Transverse colon (tissue), 4 donors: ENCODE measurements around the gene MKI67. TPM values are rescaled to one million over a fixed set of nuclear protein-coding genes. Genes with fewer than 3 reads are reported as not detected.

Experiments
- DNase-seq: peaks from one replicate; pipeline ENCODE4 v3.0.0-alpha.2; 2019
- H3K27ac ChIP-seq, 4 donors: fragments of 200-600 bp; sonication (generic); 2 replicates each; pipeline ENCODE4 v1.5.1; 2016 to 2018; ENCODE audit warnings: inconsistent platforms in 4 of 4
- H3K27me3 ChIP-seq: fragments of 200-600 bp; sonication (generic); 2 replicates; pipeline ENCODE4 v1.5.1; 2017; ENCODE audit warnings: inconsistent platforms
- H3K36me3 ChIP-seq, 4 donors: fragments of 200-600 bp; sonication (generic); 2 replicates each; pipeline ENCODE4 v1.5.1; 2017 to 2019; ENCODE audit warnings: inconsistent platforms in 4 of 4
- H3K4me1 ChIP-seq, 4 donors: fragments of 200-600 bp; sonication (generic); 2 replicates each; pipeline ENCODE4 v1.5.1; 2017 to 2020; ENCODE audit warnings: inconsistent platforms in 4 of 4
- H3K4me3 ChIP-seq, 4 donors: fragments of 200-600 bp; sonication (generic); 1 replicate in 1 of 4; 2 replicates in 3 of 4; pipeline versions ENCODE4 v1.5.1 to v1.6.1; 2017 to 2019; ENCODE audit warnings: inconsistent platforms in 4 of 4
- H3K9me3 ChIP-seq, 2 donors: fragments of 200-600 bp; sonication (generic); 2 replicates each; pipeline ENCODE4 v1.5.1; 2017 to 2019; ENCODE audit warnings: inconsistent platforms in 2 of 2
- EP300 ChIP-seq: sonication (generic); formaldehyde crosslinking; IDR thresholded peaks from one replicate; pipeline ENCODE4 v1.6.1; 2017; ENCODE audit warnings: antibody characterized with exemption, low read depth
- POLR2A ChIP-seq: fragments of 450-650 bp; IDR thresholded peaks from one replicate; pipeline ENCODE4 v1.6.1; 2016; ENCODE audit warnings: antibody characterized with exemption, mild to moderate bottlenecking, moderate library complexity
- POLR2AphosphoS5 ChIP-seq, 3 donors: sonication (generic); formaldehyde crosslinking; IDR thresholded peaks; one replicate each; pipeline ENCODE4 v1.6.1; 2016; ENCODE audit warnings: antibody characterized with exemption in 3 of 3
- WGBS, 2 donors: methylation state at CpG; one replicate each; pipeline ENCODE4 v1.1.5; 2018; ENCODE audit warnings: low coverage in 1 of 2; 5-methylcytosine and 5-hydroxymethylcytosine counted together
- in situ Hi-C, 4 donors: fragments of 200-750 bp; cut with MboI; loops; one replicate each; pipeline versions ENCODE4 v1.15.0 to v1.15.1; 2017; ENCODE audit warnings: low sequenced_read_pairs in 3 of 4, low pct_ligation_motif_present in 1 of 4, low pct_unique_long_range_greater_than_20kb in 1 of 4
- intact Hi-C: fragments of 100-400 bp; cut with DNase I; formaldehyde crosslinking; loops from one replicate; pipeline ENCODE4 v1.15.1; 2023; ENCODE audit warnings: low total_unique reads
- total RNA-seq, 4 donors: library from RNA; depleted of rRNA; stranded (reverse); fragments of >200 nt; gene quantifications; one replicate each; pipeline ENCODE4 v1.1.0, GENCODE V29; 2016
- TF ChIP-seq, protein P1 (sequence below), 5 experiments: fragments of 200-600 bp in 3 of 5; fragments of 450-650 bp in 2 of 5; sonication (generic) in 3 of 5; IDR thresholded peaks; 1 replicate in 2 of 5; 2 replicates in 3 of 5; pipeline ENCODE4 v1.5.1; 2016 to 2017; ENCODE audit warnings: antibody characterized with exemption in 5 of 5, inconsistent platforms in 3 of 5, mild to moderate bottlenecking in 2 of 5, moderate library complexity in 1 of 5

The MKI67 gene
- total RNA-seq, 4 donors from 2014 or later: 4.5 to 40.8 (median 8.4) TPM

DNA sequence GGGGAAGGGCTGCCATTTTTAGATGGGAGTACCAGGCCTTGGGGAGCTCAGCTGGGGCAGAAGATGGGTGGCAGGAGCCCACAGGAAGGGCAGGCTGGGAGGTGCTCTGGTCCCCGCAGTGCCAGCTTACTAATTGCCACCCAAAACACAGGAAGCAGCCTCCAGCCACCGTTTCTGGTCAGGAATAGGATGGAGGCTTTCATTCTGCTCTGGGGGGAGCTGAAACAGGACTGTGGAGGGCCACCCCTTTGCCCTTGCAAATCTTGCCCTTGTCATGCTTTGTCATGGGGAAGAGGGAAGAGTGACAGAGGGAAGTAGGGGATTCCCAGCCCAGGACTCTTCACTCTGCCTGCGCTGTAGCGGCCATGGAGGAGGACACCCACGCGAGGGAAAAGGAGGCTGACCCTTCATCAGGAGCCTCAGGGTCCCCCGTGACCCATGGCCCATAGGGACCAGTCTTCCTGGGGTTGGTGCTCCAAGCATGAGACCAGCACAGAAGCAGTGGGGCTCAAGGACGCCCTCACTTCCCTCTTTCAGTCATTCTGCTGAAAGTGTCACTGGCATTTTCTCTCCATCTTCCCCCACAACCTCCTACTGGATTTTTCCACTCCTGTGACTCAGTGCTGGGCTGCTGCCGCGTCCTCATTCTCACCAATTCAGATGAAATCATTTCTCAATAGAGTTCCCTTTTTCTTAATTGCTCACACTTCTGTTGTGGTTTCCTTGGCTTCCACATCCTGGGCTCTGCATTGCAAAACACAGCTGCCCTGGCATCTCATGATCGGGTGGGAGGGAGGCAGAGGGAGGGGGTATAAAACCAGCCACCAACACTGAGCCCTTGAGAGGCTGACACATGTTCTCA, 61.9 kb downstream of the MKI67 start:
- H3K27ac ChIP-seq: peak overlapping the region; percentile 61 to 75 (median 68)
- H3K9me3 ChIP-seq: no peaks in the 10 kb centered on the region
- TF ChIP-seq, protein P1, sequence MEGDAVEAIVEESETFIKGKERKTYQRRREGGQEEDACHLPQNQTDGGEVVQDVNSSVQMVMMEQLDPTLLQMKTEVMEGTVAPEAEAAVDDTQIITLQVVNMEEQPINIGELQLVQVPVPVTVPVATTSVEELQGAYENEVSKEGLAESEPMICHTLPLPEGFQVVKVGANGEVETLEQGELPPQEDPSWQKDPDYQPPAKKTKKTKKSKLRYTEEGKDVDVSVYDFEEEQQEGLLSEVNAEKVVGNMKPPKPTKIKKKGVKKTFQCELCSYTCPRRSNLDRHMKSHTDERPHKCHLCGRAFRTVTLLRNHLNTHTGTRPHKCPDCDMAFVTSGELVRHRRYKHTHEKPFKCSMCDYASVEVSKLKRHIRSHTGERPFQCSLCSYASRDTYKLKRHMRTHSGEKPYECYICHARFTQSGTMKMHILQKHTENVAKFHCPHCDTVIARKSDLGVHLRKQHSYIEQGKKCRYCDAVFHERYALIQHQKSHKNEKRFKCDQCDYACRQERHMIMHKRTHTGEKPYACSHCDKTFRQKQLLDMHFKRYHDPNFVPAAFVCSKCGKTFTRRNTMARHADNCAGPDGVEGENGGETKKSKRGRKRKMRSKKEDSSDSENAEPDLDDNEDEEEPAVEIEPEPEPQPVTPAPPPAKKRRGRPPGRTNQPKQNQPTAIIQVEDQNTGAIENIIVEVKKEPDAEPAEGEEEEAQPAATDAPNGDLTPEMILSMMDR (IDR thresholded peaks at IDR 0.05): no peak
- TF ChIP-seq POLR2A: no peak
- peak in 2 of 3 donors; percentile 7 to 16 for TF ChIP-seq POLR2AphosphoS5 (IDR thresholded peaks at IDR 0.05)
- no peak for TF ChIP-seq EP300
- no peak overlapping the region for H3K4me3 ChIP-seq
- peaks cover 0 to 5% (median 0%) of the 10 kb centered on the region in 4 donors for H3K36me3 ChIP-seq
- peaks cover 0 to 29% (median 4%) of the 10 kb centered on the region in 4 donors for H3K4me1 ChIP-seq
- intact Hi-C loops: no loop called here
- DNase-seq: peak; percentile 63
- 39 to 52% methylated on average over 3 to 10 of the region's 11 CpGs for WGBS, 2 donors
- no peaks in the 10 kb centered on the region for H3K27me3 ChIP-seq
- in situ Hi-C loops: no loop called here

DNA sequence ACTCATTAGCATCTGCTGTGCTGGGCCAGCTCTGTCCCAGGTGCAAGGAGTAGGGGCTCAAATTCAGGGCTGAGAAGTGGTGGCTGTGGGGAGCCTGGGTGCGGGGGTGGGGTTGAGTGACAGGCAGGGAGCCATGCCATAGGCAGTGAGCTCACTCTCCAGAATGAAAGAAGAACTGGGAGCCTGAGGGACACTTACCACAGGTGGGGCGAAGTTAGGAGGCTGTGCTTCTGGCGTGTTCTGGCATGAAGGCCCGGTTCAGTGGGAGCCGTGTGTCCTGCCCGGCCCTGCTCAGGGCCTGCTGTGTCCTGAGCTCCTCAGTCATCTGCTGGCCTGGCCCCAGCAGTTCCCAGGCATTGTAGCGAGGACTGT, 62.5 kb downstream of the MKI67 start:
- no peak overlapping the region for H3K4me3 ChIP-seq
- peak overlapping the region; percentile 61 to 75 (median 68) for H3K27ac ChIP-seq
- no peak for DNase-seq
- no peaks in the 10 kb centered on the region for H3K9me3 ChIP-seq
- peaks cover 0 to 29% (median 4%) of the 10 kb centered on the region in 4 donors for H3K4me1 ChIP-seq
- TF ChIP-seq POLR2A (no peak), EP300 (no peak), POLR2AphosphoS5 (IDR thresholded peaks at IDR 0.05) (no peak)
- TF ChIP-seq, protein P1 (IDR thresholded peaks at IDR 0.05): no peak
- H3K27me3 ChIP-seq: no peaks in the 10 kb centered on the region
- in situ Hi-C loops (no loop called here), intact Hi-C loops (no loop called here)
- H3K36me3 ChIP-seq: peaks cover 0 to 5% (median 0%) of the 10 kb centered on the region in 4 donors
- 80% methylated on average over 7 of the region's 7 CpGs; no CpG with 5 or more reads in 1 of the 2 donors for WGBS, 2 donors

DNA sequence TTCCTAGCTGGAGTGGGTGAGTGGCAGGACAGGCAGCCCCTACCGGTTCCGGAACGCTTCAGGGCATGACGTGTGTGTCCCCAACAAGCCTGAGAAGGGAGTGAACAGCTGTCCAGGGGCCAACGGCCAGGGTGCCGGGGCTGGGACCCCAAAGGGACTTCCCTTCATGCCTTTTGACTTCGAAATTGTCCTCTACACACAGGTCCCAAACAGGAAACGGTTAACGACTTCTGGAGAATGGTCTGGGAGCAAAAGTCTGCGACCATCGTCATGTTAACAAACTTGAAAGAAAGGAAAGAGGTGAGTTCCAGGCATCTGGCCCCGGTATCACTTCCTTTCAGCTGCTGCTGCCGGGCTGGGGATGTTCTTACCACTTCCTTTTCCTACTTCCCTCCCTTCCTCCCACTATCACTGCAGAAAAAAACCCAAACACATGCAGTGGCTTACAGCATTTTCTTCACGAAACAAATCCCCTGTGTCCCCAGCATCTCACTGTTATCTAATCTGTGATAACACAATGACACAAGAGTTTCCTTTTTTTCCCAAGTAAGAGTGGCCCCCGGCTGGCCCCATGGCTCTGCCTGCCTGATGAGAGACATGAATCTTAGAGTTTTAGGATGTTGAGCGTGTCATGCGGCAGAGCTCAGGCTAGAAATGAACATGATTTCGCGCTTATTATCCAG, 63.2 kb downstream of the MKI67 start:
- Histone ChIP-seq H3K27me3 (no peaks in the 10 kb centered on the region), H3K4me3 (no peak overlapping the region), H3K4me1 (peaks cover 0 to 29% (median 4%) of the 10 kb centered on the region in 4 donors), H3K36me3 (peaks cover 0 to 5% (median 0%) of the 10 kb centered on the region in 4 donors), H3K9me3 (no peaks in the 10 kb centered on the region), H3K27ac (peak overlapping the region; percentile 61 to 75 (median 68))
- TF ChIP-seq POLR2A: no peak
- peak in 2 of 3 donors; percentile 8 to 15 for TF ChIP-seq POLR2AphosphoS5 (IDR thresholded peaks at IDR 0.05)
- in situ Hi-C loops (no loop called here), intact Hi-C loops (no loop called here)
- DNase-seq: peak; percentile 58
- WGBS, 2 donors: 67 to 74% methylated on average over 13 to 19 of the region's 19 CpGs

DNA sequence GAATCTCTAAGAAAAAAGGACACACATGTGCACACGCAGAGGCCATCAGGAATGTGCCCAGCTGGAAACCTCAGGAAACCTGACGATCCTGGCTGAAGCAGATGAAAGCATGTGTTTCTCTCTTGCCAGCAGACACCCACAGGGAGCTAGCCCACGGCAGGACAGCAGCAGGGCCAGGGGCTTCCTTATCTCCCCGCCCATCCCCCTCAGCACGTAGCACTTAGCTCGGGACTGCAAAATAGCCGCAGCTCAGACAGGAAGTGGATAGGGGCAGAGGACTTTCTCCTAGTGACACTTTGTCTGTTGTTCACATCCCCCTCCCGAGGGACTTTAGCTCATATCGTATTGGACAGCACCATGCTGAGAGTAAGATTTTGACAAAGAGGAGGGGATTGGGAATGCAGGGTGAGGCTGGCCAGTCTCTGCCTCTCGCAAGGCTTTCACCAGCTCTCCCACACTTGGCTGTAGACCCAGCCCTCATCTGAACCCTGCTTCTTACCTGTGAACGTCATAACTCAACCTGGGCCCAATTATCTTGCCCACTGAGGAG, 63.8 kb downstream of the MKI67 start:
- TF ChIP-seq, protein P1 (IDR thresholded peaks at IDR 0.05): no peak
- no peak for TF ChIP-seq POLR2A
- no peak for DNase-seq
- Histone ChIP-seq H3K9me3 (no peaks in the 10 kb centered on the region), H3K4me3 (no peak overlapping the region), H3K27me3 (no peaks in the 10 kb centered on the region), H3K27ac (peak overlapping the region; percentile 61 to 75 (median 68)), H3K36me3 (peaks cover 0 to 5% (median 0%) of the 10 kb centered on the region in 4 donors), H3K4me1 (peaks cover 0 to 29% (median 4%) of the 10 kb centered on the region in 4 donors)
- WGBS, 2 donors: 45 to 64% methylated on average over 4 to 11 of the region's 11 CpGs
- in situ Hi-C loops: no loop called here
- intact Hi-C loops: no loop called here
